Hepatocyte (in vitro differentiated cells): ENCODE results near the gene P2RX1.

Experiments used
- EZH2 ChIP-seq: fragments of 200-600 bp; sonication (generic); IDR thresholded peaks from 2 replicates; pipeline ENCODE4 v1.6.1; 2016; ENCODE audit warnings: antibody characterized with exemption, mild to moderate bottlenecking, borderline replicate concordance
- TF ChIP-seq, protein P1 (sequence below): fragments of 200-600 bp; sonication (generic); IDR thresholded peaks from 2 replicates; pipeline ENCODE4 v1.5.1; 2016; ENCODE audit warnings: antibody characterized with exemption, mild to moderate bottlenecking; ENCODE audit not compliant: poor library complexity

DNA sequence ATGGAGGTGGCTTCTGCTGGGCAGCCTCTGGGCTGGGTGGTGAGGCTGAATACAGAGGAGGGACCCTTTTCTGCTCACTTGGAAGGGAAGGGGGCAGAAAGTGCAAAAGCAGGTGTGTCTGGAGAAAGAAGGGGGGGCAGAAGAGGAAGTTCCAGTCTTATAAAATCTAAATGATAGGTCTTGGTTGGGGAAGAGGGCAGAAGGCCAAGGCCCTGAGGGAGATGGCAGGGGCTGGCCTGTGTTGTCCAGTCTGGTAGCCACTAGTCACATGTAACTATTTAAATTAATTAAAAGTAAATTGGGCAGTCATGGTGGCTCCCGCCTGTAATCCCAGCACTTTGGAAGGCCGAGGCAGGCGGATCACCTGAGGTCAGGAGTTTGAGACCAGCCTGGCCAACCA lies 20.9 kb downstream of the P2RX1 start:
- TF ChIP-seq, protein P1, sequence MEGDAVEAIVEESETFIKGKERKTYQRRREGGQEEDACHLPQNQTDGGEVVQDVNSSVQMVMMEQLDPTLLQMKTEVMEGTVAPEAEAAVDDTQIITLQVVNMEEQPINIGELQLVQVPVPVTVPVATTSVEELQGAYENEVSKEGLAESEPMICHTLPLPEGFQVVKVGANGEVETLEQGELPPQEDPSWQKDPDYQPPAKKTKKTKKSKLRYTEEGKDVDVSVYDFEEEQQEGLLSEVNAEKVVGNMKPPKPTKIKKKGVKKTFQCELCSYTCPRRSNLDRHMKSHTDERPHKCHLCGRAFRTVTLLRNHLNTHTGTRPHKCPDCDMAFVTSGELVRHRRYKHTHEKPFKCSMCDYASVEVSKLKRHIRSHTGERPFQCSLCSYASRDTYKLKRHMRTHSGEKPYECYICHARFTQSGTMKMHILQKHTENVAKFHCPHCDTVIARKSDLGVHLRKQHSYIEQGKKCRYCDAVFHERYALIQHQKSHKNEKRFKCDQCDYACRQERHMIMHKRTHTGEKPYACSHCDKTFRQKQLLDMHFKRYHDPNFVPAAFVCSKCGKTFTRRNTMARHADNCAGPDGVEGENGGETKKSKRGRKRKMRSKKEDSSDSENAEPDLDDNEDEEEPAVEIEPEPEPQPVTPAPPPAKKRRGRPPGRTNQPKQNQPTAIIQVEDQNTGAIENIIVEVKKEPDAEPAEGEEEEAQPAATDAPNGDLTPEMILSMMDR, result no peak
- no peak for TF ChIP-seq EZH2
